Neural cell (in vitro differentiated cells): Measurements from ENCODE around the gene KPNA1. TPM values are rescaled to one million over a fixed set of nuclear protein-coding genes. Genes with fewer than 3 reads are reported as not detected.

Experiments used
- H2AFZ ChIP-seq: fragments of 200-600, 300-800 bp; sonication (generic), shearing (Covaris generic); 2 replicates; pipeline ENCODE4 v1.6.0; 2014; ENCODE audit warnings: low read depth, mild to moderate bottlenecking, antibody characterized with exemption, low read length, moderate library complexity
- H3F3A ChIP-seq: fragments of 200-600 bp; shearing (Covaris generic); 2 replicates; pipeline ENCODE4 v1.6.1; 2016; ENCODE audit warnings: mild to moderate bottlenecking, moderate library complexity, mixed read lengths, antibody characterized with exemption, low read length; ENCODE audit not compliant: insufficient read depth, poor library complexity, severe bottlenecking
- H3K27ac ChIP-seq: fragments of 200-600, 300-800 bp; sonication (generic), shearing (Covaris generic); 2 replicates; pipeline ENCODE4 v1.5.1; 2014; ENCODE audit warnings: mild to moderate bottlenecking, low read length, moderate library complexity
- H3K27me3 ChIP-seq: fragments of 300-800, 200-600 bp; sonication (generic), shearing (Covaris generic); 2 replicates; pipeline ENCODE4 v1.6.0; 2014; ENCODE audit warnings: mild to moderate bottlenecking, low read depth, low read length, moderate library complexity; ENCODE audit not compliant: insufficient read depth
- H3K36me3 ChIP-seq: fragments of 300-800, 200-600 bp; sonication (generic), shearing (Covaris generic); 2 replicates; pipeline ENCODE4 v1.5.1; 2014; ENCODE audit warnings: mild to moderate bottlenecking, antibody characterized with exemption, low read length, moderate library complexity; ENCODE audit not compliant: insufficient read depth
- H3K4me2 ChIP-seq: fragments of 300-800, 200-600 bp; sonication (generic), shearing (Covaris generic); 2 replicates; pipeline ENCODE4 v1.6.0; 2014; ENCODE audit warnings: mild to moderate bottlenecking, low read length
- H3K4me3 ChIP-seq: fragments of 300-800, 200-600 bp; sonication (generic), shearing (Covaris generic); 2 replicates; pipeline ENCODE4 v1.5.1; 2014; ENCODE audit warnings: mild to moderate bottlenecking, low read length, moderate library complexity
- H3K79me2 ChIP-seq: fragments of 200-600 bp; shearing (Covaris generic); replicated peaks from 2 replicates; pipeline ENCODE4 v1.6.0; 2014; ENCODE audit warnings: mild to moderate bottlenecking, low read length, moderate library complexity; ENCODE audit not compliant: insufficient read depth
- H3K9ac ChIP-seq: fragments of 300-800, 200-600 bp; sonication (generic), shearing (Covaris generic); 2 replicates; pipeline ENCODE4 v1.6.1; 2016; ENCODE audit warnings: mild to moderate bottlenecking, low read length, mixed read lengths
- H3K9me2 ChIP-seq: fragments of 200-600 bp; shearing (Covaris generic); 2 replicates; pipeline ENCODE4 v1.6.1; 2016; ENCODE audit warnings: mild to moderate bottlenecking, low read length, mixed read lengths; ENCODE audit not compliant: insufficient read depth
- H3K9me3 ChIP-seq: fragments of 200-600, 300-800 bp; sonication (generic), shearing (Covaris generic); 2 replicates; pipeline ENCODE4 v1.6.1; 2016; ENCODE audit warnings: mild to moderate bottlenecking, mixed run types, low read length, moderate library complexity, mixed read lengths
- H4K20me1 ChIP-seq: fragments of 200-600 bp; shearing (Covaris generic); 2 replicates; pipeline ENCODE4 v1.6.1; 2016; ENCODE audit warnings: mild to moderate bottlenecking, mixed run types; ENCODE audit not compliant: insufficient read depth
- CTCF ChIP-seq: fragments of 450-650 bp; IDR thresholded peaks from 2 replicates; pipeline ENCODE4 v1.5.1; 2014; ENCODE audit warnings: antibody characterized with exemption, mild to moderate bottlenecking, moderate library complexity; ENCODE audit not compliant: poor library complexity, severe bottlenecking
- EP300 ChIP-seq: fragments of 450-650 bp; conservative IDR thresholded peaks from 2 replicates; pipeline ENCODE4 v1.6.1; 2014; ENCODE audit warnings: antibody characterized with exemption, mild to moderate bottlenecking, moderate library complexity; ENCODE audit not compliant: poor library complexity, severe bottlenecking
- EZH2 ChIP-seq: fragments of 200-600, 300-800 bp; shearing (Covaris generic), sonication (generic); IDR thresholded peaks from 2 replicates; pipeline ENCODE4 v1.6.1; 2014; ENCODE audit warnings: antibody characterized with exemption, low read length, borderline replicate concordance, mild to moderate bottlenecking; ENCODE audit not compliant: insufficient read depth, poor library complexity, severe bottlenecking
- MXI1 ChIP-seq: fragments of 450-650 bp; conservative IDR thresholded peaks from 2 replicates; pipeline ENCODE4 v1.6.1; 2014; ENCODE audit warnings: antibody characterized with exemption, mild to moderate bottlenecking; ENCODE audit not compliant: poor library complexity, severe bottlenecking
- POLR2AphosphoS5 ChIP-seq: IDR thresholded peaks from 2 replicates; pipeline ENCODE4 v1.6.1; 2012
- RAD21 ChIP-seq: fragments of 450-650 bp; conservative IDR thresholded peaks from 2 replicates; pipeline ENCODE4 v1.6.1; 2014; ENCODE audit warnings: antibody characterized with exemption, mild to moderate bottlenecking, moderate library complexity
- REST ChIP-seq: IDR thresholded peaks from 2 replicates; pipeline ENCODE4 v1.6.1; 2012; ENCODE audit warnings: borderline replicate concordance
- SMC3 ChIP-seq: fragments of 450-650 bp; conservative IDR thresholded peaks from 2 replicates; pipeline ENCODE4 v1.6.1; 2014; ENCODE audit warnings: antibody characterized with exemption, mild to moderate bottlenecking, moderate library complexity; ENCODE audit not compliant: poor library complexity
- TAF1 ChIP-seq: IDR thresholded peaks from 2 replicates; pipeline ENCODE4 v1.6.1; 2012; ENCODE audit warnings: low read depth
- polyA plus RNA-seq: library from polyadenylated mRNA; depleted of rRNA; stranded (reverse); fragments of >200 nt; gene quantifications from 2 replicates; pipeline ENCODE4 v1.2.3, GENCODE V29; 2014

The KPNA1 gene
- polyA plus RNA-seq, 1 donor from 2014 or later, result 35.8 TPM

- Histone ChIP-seq H3K9me2 (no peaks in the 10 kb centered on the region), H3K4me2 (no peak overlapping the region), H3K4me3 (no peak overlapping the region), H3K9ac (no peak overlapping the region), H3F3A (no peaks in the 10 kb centered on the region), H2AFZ (no peak overlapping the region), H3K27ac (no peak overlapping the region), H4K20me1 (no peaks in the 10 kb centered on the region), H3K79me2 (no peaks in the 10 kb centered on the region), H3K36me3 (no peaks in the 10 kb centered on the region), H3K27me3 (peaks cover 16% of the 10 kb centered on the region), H3K9me3 (no peaks in the 10 kb centered on the region)
- TF ChIP-seq SMC3 (no peak), POLR2AphosphoS5 (no peak), CTCF (no peak), RAD21 (no peak), EZH2 (no peak), TAF1 (no peak), REST (no peak), EP300 (no peak)
Observed at GRCh38 chr3:122562923-122563716, 48.4 kb upstream of the KPNA1 start.

GRCh38 chr3:122560680-122561079, 45.9 kb upstream of the KPNA1 start:
- Histone ChIP-seq H3K9me3 (no peaks in the 10 kb centered on the region), H3K4me3 (no peak overlapping the region), H3K27me3 (peaks cover 16% of the 10 kb centered on the region), H3K27ac (no peak overlapping the region), H3K79me2 (no peaks in the 10 kb centered on the region), H3K36me3 (no peaks in the 10 kb centered on the region), H3K9me2 (no peaks in the 10 kb centered on the region), H2AFZ (no peak overlapping the region), H4K20me1 (no peaks in the 10 kb centered on the region), H3K9ac (no peak overlapping the region), H3K4me2 (no peak overlapping the region), H3F3A (no peaks in the 10 kb centered on the region)
- TF ChIP-seq CTCF (peak; percentile 71), SMC3 (peak; percentile 78), MXI1 (no peak), RAD21 (peak; percentile 74)
